Neural progenitor cell (in vitro differentiated cells): ENCODE measurements around the gene KRTAP4-4.

Source experiments
- EZH2 ChIP-seq: fragments of 200-600 bp; sonication (generic); IDR thresholded peaks from 2 replicates; pipeline ENCODE4 v1.6.1; 2017; ENCODE audit warnings: antibody characterized with exemption, mild to moderate bottlenecking, moderate library complexity
- EZH2phosphoT487 ChIP-seq: fragments of 200-600 bp; sonication (generic); IDR thresholded peaks from 2 replicates; pipeline ENCODE4 v1.6.1; 2017; ENCODE audit warnings: antibody characterized with exemption
- TF ChIP-seq, protein P1 (sequence below): fragments of 200-600 bp; sonication (generic); IDR thresholded peaks from 2 replicates; pipeline ENCODE4 v1.5.1; 2017; ENCODE audit warnings: antibody characterized with exemption, mild to moderate bottlenecking

GRCh38 chr17:41176744-41177387 lies 16.3 kb upstream of the KRTAP4-4 start:
- TF ChIP-seq, protein P1, sequence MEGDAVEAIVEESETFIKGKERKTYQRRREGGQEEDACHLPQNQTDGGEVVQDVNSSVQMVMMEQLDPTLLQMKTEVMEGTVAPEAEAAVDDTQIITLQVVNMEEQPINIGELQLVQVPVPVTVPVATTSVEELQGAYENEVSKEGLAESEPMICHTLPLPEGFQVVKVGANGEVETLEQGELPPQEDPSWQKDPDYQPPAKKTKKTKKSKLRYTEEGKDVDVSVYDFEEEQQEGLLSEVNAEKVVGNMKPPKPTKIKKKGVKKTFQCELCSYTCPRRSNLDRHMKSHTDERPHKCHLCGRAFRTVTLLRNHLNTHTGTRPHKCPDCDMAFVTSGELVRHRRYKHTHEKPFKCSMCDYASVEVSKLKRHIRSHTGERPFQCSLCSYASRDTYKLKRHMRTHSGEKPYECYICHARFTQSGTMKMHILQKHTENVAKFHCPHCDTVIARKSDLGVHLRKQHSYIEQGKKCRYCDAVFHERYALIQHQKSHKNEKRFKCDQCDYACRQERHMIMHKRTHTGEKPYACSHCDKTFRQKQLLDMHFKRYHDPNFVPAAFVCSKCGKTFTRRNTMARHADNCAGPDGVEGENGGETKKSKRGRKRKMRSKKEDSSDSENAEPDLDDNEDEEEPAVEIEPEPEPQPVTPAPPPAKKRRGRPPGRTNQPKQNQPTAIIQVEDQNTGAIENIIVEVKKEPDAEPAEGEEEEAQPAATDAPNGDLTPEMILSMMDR = no peak
- no peak for TF ChIP-seq EZH2
- TF ChIP-seq EZH2phosphoT487 = no peak
